DOHH2 (cell line): Measurements from ENCODE around the gene EFCAB12.

Experiments used
- H3F3A ChIP-seq: fragments of 200-600 bp; sonication (generic), shearing (Covaris generic); 2 replicates; pipeline ENCODE4 v1.6.0; 2016; ENCODE audit warnings: antibody characterized with exemption, mild to moderate bottlenecking; ENCODE audit not compliant: control insufficient read depth, insufficient read depth
- H3K27ac ChIP-seq: fragments of 200-600 bp; sonication (generic); 2 replicates; pipeline ENCODE4 v1.5.1; 2014; ENCODE audit warnings: low read depth, mild to moderate bottlenecking, low read length, moderate library complexity
- H3K27me3 ChIP-seq: fragments of 200-600 bp; sonication (generic); 2 replicates; pipeline ENCODE4 v1.6.1; 2014; ENCODE audit warnings: mild to moderate bottlenecking, low read length, mixed read lengths; ENCODE audit not compliant: control insufficient read depth
- H3K36me3 ChIP-seq: fragments of 200-600 bp; sonication (generic); 2 replicates; pipeline ENCODE4 v1.6.1; 2014; ENCODE audit warnings: mild to moderate bottlenecking, low read length, moderate library complexity, mixed read lengths; ENCODE audit not compliant: control insufficient read depth
- H3K4me1 ChIP-seq: fragments of 200-600 bp; sonication (generic); 2 replicates; pipeline ENCODE4 v1.6.1; 2014; ENCODE audit warnings: mild to moderate bottlenecking, low read length, mixed read lengths; ENCODE audit not compliant: control insufficient read depth
- H3K4me2 ChIP-seq: fragments of 200-600 bp; sonication (generic); 2 replicates; pipeline ENCODE4 v1.6.0; 2014; ENCODE audit warnings: mild to moderate bottlenecking, low read length, moderate library complexity
- H3K4me3 ChIP-seq: fragments of 200-600 bp; sonication (generic); 2 replicates; pipeline ENCODE4 v1.5.1; 2014; ENCODE audit warnings: mild to moderate bottlenecking, low read length, mixed read lengths
- H3K79me2 ChIP-seq: fragments of 200-600 bp; sonication (generic); 2 replicates; pipeline ENCODE4 v1.6.1; 2014; ENCODE audit warnings: mild to moderate bottlenecking, low read length, mixed read lengths; ENCODE audit not compliant: control insufficient read depth
- H3K9me2 ChIP-seq: fragments of 200-600 bp; sonication (generic); replicated peaks from 2 replicates; pipeline ENCODE4 v1.6.1; 2014; ENCODE audit warnings: mild to moderate bottlenecking, low read length, mixed read lengths; ENCODE audit not compliant: control insufficient read depth
- H3K9me3 ChIP-seq: fragments of 200-600 bp; sonication (generic); 2 replicates; pipeline ENCODE4 v1.6.1; 2014; ENCODE audit warnings: antibody characterized with exemption, low read length, mixed read lengths; ENCODE audit not compliant: control insufficient read depth, insufficient read depth
- H4K20me1 ChIP-seq: fragments of 200-600 bp; sonication (generic); 2 replicates; pipeline ENCODE4 v1.6.0; 2014; ENCODE audit warnings: low read depth, mild to moderate bottlenecking, antibody characterized with exemption, low read length, moderate library complexity; ENCODE audit not compliant: control insufficient read depth, insufficient read depth
- CTCF ChIP-seq: fragments of 200-600 bp; sonication (generic); IDR thresholded peaks from one replicate; pipeline ENCODE4 v1.5.1; 2014; ENCODE audit warnings: antibody characterized with exemption, mild to moderate bottlenecking, low read depth, low read length; ENCODE audit not compliant: poor library complexity, severe bottlenecking
- EZH2phosphoT487 ChIP-seq: fragments of 200-600 bp; sonication (generic); IDR thresholded peaks from 2 replicates; pipeline ENCODE4 v1.6.1; 2017; ENCODE audit warnings: borderline replicate concordance, mild to moderate bottlenecking, antibody characterized with exemption, low read length, moderate library complexity, mixed read lengths

EFCAB12 gene

DNA sequence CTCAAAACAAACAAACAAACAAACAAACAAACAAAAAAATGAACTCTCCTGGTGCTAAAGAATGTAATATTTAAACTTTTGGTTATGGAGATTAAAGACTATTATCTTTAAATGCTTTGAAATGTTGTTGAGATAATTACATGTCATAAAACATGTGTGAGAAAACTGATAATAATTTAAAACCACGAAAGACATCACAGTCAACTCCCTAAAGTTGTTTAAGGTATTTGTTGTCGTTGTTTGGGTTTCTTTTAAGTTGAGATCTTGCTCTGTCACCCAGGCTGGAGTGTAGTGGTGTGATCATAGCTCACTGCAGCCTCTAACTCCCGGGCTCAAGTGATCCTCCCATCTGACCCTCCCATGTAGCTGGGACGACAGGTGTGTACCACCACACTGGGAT is 12.0 kb downstream of the EFCAB12 start:
- Histone ChIP-seq H3K79me2 (no peaks in the 10 kb centered on the region), H3K27me3 (no peaks in the 10 kb centered on the region), H3F3A (0 out of 2 replicates have a peak, but pooled peaks cover 3% of the 10 kb centered on the region), H3K9me2 (no peaks in the 10 kb centered on the region), H3K4me1 (peaks cover 47% of the 10 kb centered on the region), H3K27ac (no peak overlapping the region), H3K9me3 (no peaks in the 10 kb centered on the region), H3K36me3 (no peaks in the 10 kb centered on the region), H4K20me1 (no peaks in the 10 kb centered on the region), H3K4me2 (no peak overlapping the region), H3K4me3 (no peak overlapping the region)
- TF ChIP-seq CTCF (no peak), EZH2phosphoT487 (no peak)

DNA sequence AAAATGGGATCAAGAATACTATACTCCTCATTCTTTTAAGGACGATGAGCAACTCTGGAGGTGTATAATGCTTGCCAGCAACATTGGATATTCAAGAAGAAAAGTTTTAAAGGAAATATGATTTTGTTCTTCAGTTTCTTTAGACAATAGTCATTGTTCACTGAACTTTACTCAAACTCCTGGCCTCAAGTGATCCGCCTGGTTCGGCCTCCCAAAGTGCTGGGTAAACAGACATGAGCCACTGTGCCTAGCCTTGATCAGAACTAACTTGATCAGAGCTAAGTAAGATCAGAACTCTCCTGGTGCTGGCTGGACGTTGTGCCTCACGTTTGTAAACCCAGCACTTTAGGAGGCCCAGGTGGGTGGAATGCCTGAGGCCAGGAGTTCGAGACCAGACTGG is 12.6 kb downstream of the EFCAB12 start:
- H3K9me2 ChIP-seq, result no peaks in the 10 kb centered on the region
- H3K4me1 ChIP-seq, result peaks cover 47% of the 10 kb centered on the region
- H3K79me2 ChIP-seq, result no peaks in the 10 kb centered on the region
- H4K20me1 ChIP-seq, result no peaks in the 10 kb centered on the region
- 0 out of 2 replicates have a peak, but pooled peaks cover 3% of the 10 kb centered on the region for H3F3A ChIP-seq
- no peaks in the 10 kb centered on the region for H3K9me3 ChIP-seq
- H3K27me3 ChIP-seq, result no peaks in the 10 kb centered on the region
- no peaks in the 10 kb centered on the region for H3K36me3 ChIP-seq
- no peak overlapping the region for H3K4me3 ChIP-seq
- TF ChIP-seq EZH2phosphoT487, result no peak
- no peak for TF ChIP-seq CTCF
- no peak overlapping the region for H3K27ac ChIP-seq
- H3K4me2 ChIP-seq, result no peak overlapping the region

DNA sequence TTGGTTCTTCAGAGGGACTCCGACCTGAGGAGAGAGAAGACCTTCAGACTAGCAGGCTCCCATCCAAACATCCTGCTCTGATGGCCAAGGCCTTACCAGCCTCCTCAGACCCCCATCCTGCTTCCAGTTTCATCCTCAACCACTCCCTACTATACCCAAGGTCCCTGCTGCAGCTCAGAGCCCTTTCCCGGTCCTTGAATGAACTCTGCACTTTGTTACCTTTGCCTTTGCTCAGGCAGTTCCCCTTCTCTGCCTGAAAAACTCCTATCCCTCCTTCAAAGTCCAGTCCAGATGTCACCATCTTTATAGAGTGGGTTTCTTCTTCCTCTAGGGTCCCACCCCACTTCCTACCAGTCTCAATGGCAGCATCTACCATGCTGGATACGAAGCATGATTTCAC is 13.1 kb downstream of the EFCAB12 start:
- no peaks in the 10 kb centered on the region for H3K36me3 ChIP-seq
- H4K20me1 ChIP-seq, result no peaks in the 10 kb centered on the region
- TF ChIP-seq EZH2phosphoT487 (no peak), CTCF (no peak)
- peaks cover 47% of the 10 kb centered on the region for H3K4me1 ChIP-seq
- no peak overlapping the region for H3K4me3 ChIP-seq
- no peaks in the 10 kb centered on the region for H3K79me2 ChIP-seq
- no peaks in the 10 kb centered on the region for H3K27me3 ChIP-seq
- H3K27ac ChIP-seq, result no peak overlapping the region
- 0 out of 2 replicates have a peak, but pooled peaks cover 3% of the 10 kb centered on the region for H3F3A ChIP-seq
- no peaks in the 10 kb centered on the region for H3K9me2 ChIP-seq
- no peak overlapping the region for H3K4me2 ChIP-seq
- no peaks in the 10 kb centered on the region for H3K9me3 ChIP-seq
